H1 (cell line): Measurements from ENCODE around the gene LMX1A. TPM values are rescaled to one million over a fixed set of nuclear protein-coding genes. Genes with fewer than 3 reads are reported as not detected.

Experiments used
- CTCF ChIA-PET: fragments of 300-600 bp; sonication (Branson Sonifier 250); formaldehyde crosslinking; loops from one replicate; lab custom pipeline; 2021; ENCODE audit not compliant: partially characterized antibody; lab: Charles Lee
- POLR2A ChIA-PET: fragments of 300-600 bp; sonication (Branson Sonifier 250); formaldehyde crosslinking; loops from one replicate; lab custom pipeline; 2021; ENCODE audit warnings: inconsistent platforms; ENCODE audit not compliant: partially characterized antibody; lab: Charles Lee
- DNase-seq, 2 experiments: peaks; one replicate each; pipeline versions ENCODE4 v3.0.0 to v3.0.0-alpha.2; 2010 to 2022; ENCODE audit warnings: low spot score in 2 of 2, low read depth in 1 of 2, mixed read lengths in 1 of 2
- FAIRE-seq: peaks from 2 replicates; lab custom pipeline; 2011; peaks lifted over from hg19 to GRCh38; lab: Jason Lieb, UNC
- H2AFZ ChIP-seq: 2 replicates; pipeline ENCODE4 v1.8.1; 2012; ENCODE audit warnings: low read length, inconsistent platforms
- H2AK5ac ChIP-seq: 2 replicates; pipeline ENCODE4 v1.6.1; 2013; ENCODE audit warnings: low read depth, low read length
- H2BK120ac ChIP-seq: replicated peaks from 2 replicates; pipeline ENCODE3; 2013; ENCODE audit warnings: low read depth, low read length, inconsistent platforms
- H2BK12ac ChIP-seq: 2 replicates; pipeline ENCODE4 v1.6.1; 2013; ENCODE audit warnings: low read depth, low read length
- H2BK15ac ChIP-seq: 2 replicates; pipeline ENCODE4 v1.6.1; 2013; ENCODE audit warnings: low read length
- H2BK20ac ChIP-seq: 2 replicates; pipeline ENCODE4 v1.6.1; 2013; ENCODE audit warnings: low read length
- H2BK5ac ChIP-seq: 2 replicates; pipeline ENCODE4 v1.6.1; 2013; ENCODE audit warnings: low read depth, low read length
- H3K14ac ChIP-seq: 2 replicates; pipeline ENCODE4 v1.6.1; 2013; ENCODE audit warnings: inconsistent platforms; ENCODE audit not compliant: insufficient read length
- H3K18ac ChIP-seq: 2 replicates; pipeline ENCODE4 v1.6.1; 2013; ENCODE audit warnings: low read length; ENCODE audit errors: extremely low read depth
- H3K23ac ChIP-seq: 2 replicates; pipeline ENCODE4 v1.6.1; 2013; ENCODE audit warnings: inconsistent platforms; ENCODE audit not compliant: insufficient read length
- H3K23me2 ChIP-seq: 2 replicates; pipeline ENCODE4 v1.6.1; 2013; ENCODE audit warnings: low read depth, low read length
- H3K27ac ChIP-seq: 2 replicates; pipeline ENCODE4 v1.6.1; 2011; ENCODE audit warnings: low read depth, low read length, inconsistent platforms
- H3K27me3 ChIP-seq, 4 experiments: replicated peaks in 1 of 4; 1 replicate in 1 of 4; 2 replicates in 3 of 4; pipeline versions ENCODE4 v1.6.1 to v1.8.1; 2011 to 2013; ENCODE audit warnings: low read length in 3 of 4, mild to moderate bottlenecking in 3 of 4, inconsistent platforms in 2 of 4, mixed read lengths in 2 of 4, moderate library complexity in 1 of 4; ENCODE audit not compliant: control insufficient read depth in 3 of 4, insufficient read depth in 3 of 4; ENCODE audit errors: extremely low read depth in 1 of 4
- H3K36me3 ChIP-seq, 4 experiments: 2 replicates each; pipeline versions ENCODE4 v1.6.1 to v1.8.1; 2011 to 2013; ENCODE audit warnings: mild to moderate bottlenecking in 4 of 4, low read length in 3 of 4, moderate library complexity in 2 of 4, control low read depth in 1 of 4, inconsistent platforms in 1 of 4; ENCODE audit not compliant: insufficient read depth in 4 of 4, control insufficient read depth in 2 of 4
- H3K4ac ChIP-seq: replicated peaks from 2 replicates; pipeline ENCODE3; 2013; ENCODE audit warnings: low read length, low read depth, mixed read lengths, inconsistent platforms; ENCODE audit not compliant: insufficient read length
- H3K4me1 ChIP-seq, 4 experiments: replicated peaks in 1 of 4; 1 replicate in 1 of 4; 2 replicates in 3 of 4; pipeline versions ENCODE4 v1.6.1 to v1.8.1; 2011 to 2013; ENCODE audit warnings: low read length in 3 of 4, inconsistent platforms in 2 of 4, mixed read lengths in 1 of 4; ENCODE audit not compliant: insufficient read depth in 4 of 4, control insufficient read depth in 3 of 4
- H3K4me2 ChIP-seq, 2 experiments: 2 replicates each; pipeline versions ENCODE4 v1.6.1 to v1.8.1; 2011 to 2013; ENCODE audit warnings: low read depth in 2 of 2, low read length in 2 of 2, control low read depth in 1 of 2, inconsistent platforms in 1 of 2, mild to moderate bottlenecking in 1 of 2; ENCODE audit not compliant: insufficient read depth in 1 of 2
- H3K4me3 ChIP-seq, 4 experiments: fragments of 200-600, 300-600 bp in 1 of 4; sonication (generic), shearing (Covaris generic), sonication (Bioruptor Twin) in 1 of 4; 2 replicates each; pipeline versions ENCODE4 v1.5.1 to v1.8.1; 2011 to 2016; ENCODE audit warnings: low read length in 4 of 4, low read depth in 3 of 4, control low read depth in 2 of 4, inconsistent platforms in 2 of 4, mild to moderate bottlenecking in 2 of 4, mixed read lengths in 1 of 4, moderate library complexity in 1 of 4; ENCODE audit not compliant: insufficient read depth in 2 of 4; ENCODE audit errors: extremely low read depth in 1 of 4
- H3K56ac ChIP-seq: replicated peaks from 2 replicates; pipeline ENCODE3; 2013; ENCODE audit warnings: low read depth, mild to moderate bottlenecking, mixed read lengths, low read length, inconsistent platforms; ENCODE audit not compliant: insufficient read length
- H3K79me1 ChIP-seq: 2 replicates; pipeline ENCODE4 v1.6.1; 2013; ENCODE audit warnings: low read depth, low read length, control low read depth
- H3K79me2 ChIP-seq, 2 experiments: 2 replicates each; pipeline versions ENCODE4 v1.6.1 to v1.8.1; 2012 to 2013; ENCODE audit warnings: low read length in 2 of 2, mild to moderate bottlenecking in 2 of 2, inconsistent platforms in 1 of 2; ENCODE audit not compliant: insufficient read depth in 2 of 2, control insufficient read depth in 1 of 2
- H3K9ac ChIP-seq, 4 experiments: replicated peaks in 1 of 4; 1 replicate in 1 of 4; 2 replicates in 3 of 4; pipeline versions ENCODE4 v1.6.1 to v1.8.1; 2011 to 2013; ENCODE audit warnings: low read depth in 3 of 4, low read length in 3 of 4, control low read depth in 2 of 4, mild to moderate bottlenecking in 2 of 4, moderate library complexity in 2 of 4, inconsistent platforms in 1 of 4; ENCODE audit errors: extremely low read depth in 1 of 4
- H3K9me3 ChIP-seq, 2 experiments: 2 replicates each; pipeline versions ENCODE4 v1.6.1 to v1.8.1; 2012 to 2013; ENCODE audit warnings: mild to moderate bottlenecking in 2 of 2, moderate library complexity in 2 of 2, control low read depth in 1 of 2, inconsistent platforms in 1 of 2, low read depth in 1 of 2, low read length in 1 of 2, mixed read lengths in 1 of 2; ENCODE audit not compliant: insufficient read depth in 2 of 2
- H4K20me1 ChIP-seq, 2 experiments: replicated peaks in 1 of 2; 2 replicates each; pipeline versions ENCODE3 to v1.8.1; 2011 to 2013; ENCODE audit warnings: inconsistent platforms in 2 of 2, low read length in 2 of 2, mild to moderate bottlenecking in 1 of 2; ENCODE audit not compliant: insufficient read depth in 2 of 2, control insufficient read depth in 1 of 2
- H4K5ac ChIP-seq: 2 replicates; pipeline ENCODE4 v1.6.1; 2013; ENCODE audit warnings: low read length, low read depth, mixed read lengths, inconsistent platforms; ENCODE audit not compliant: insufficient read length
- H4K8ac ChIP-seq: 2 replicates; pipeline ENCODE4 v1.8.0; 2013; ENCODE audit warnings: mild to moderate bottlenecking, moderate library complexity, low read length, inconsistent platforms; ENCODE audit not compliant: insufficient read depth; ENCODE audit errors: extremely low read depth
- H4K91ac ChIP-seq: replicated peaks from 2 replicates; pipeline ENCODE3; 2013; ENCODE audit warnings: low read length, mixed read lengths, inconsistent platforms; ENCODE audit not compliant: insufficient read length
- ATF2 ChIP-seq: IDR thresholded peaks from 2 replicates; pipeline ENCODE4 v1.6.1; 2012; ENCODE audit warnings: low read length, inconsistent platforms
- CBX5 ChIP-seq: fragments of 300-800, 300-1000 bp; sonication (generic); IDR thresholded peaks from 2 replicates; pipeline ENCODE4 v1.7.1; 2016; ENCODE audit warnings: antibody characterized with exemption, low read length, low read depth
- CEBPB ChIP-seq: IDR thresholded peaks from 2 replicates; pipeline ENCODE4 v1.6.1; 2012; ENCODE audit warnings: low read depth, low read length
- FOSL1 ChIP-seq: IDR thresholded peaks from 2 replicates; pipeline ENCODE4 v1.6.1; 2011; ENCODE audit warnings: mild to moderate bottlenecking, low read depth, low read length, moderate library complexity; ENCODE audit not compliant: insufficient read depth
- JUND ChIP-seq: IDR thresholded peaks from 2 replicates; pipeline ENCODE4 v1.6.1; 2011; ENCODE audit warnings: mild to moderate bottlenecking, improper control_type of control experiment, low read length
- MAX ChIP-seq: IDR thresholded peaks from 2 replicates; pipeline ENCODE4 v1.6.1; 2012; ENCODE audit warnings: inconsistent platforms
- NRF1 ChIP-seq: IDR thresholded peaks from 2 replicates; pipeline ENCODE4 v1.6.1; 2011; ENCODE audit warnings: mild to moderate bottlenecking, low read depth, low read length, improper control_type of control experiment
- POLR2A ChIP-seq, 2 experiments: IDR thresholded peaks; 1 replicate in 1 of 2; 2 replicates in 1 of 2; pipeline ENCODE4 v1.6.1; 2011; ENCODE audit warnings: low read depth in 2 of 2, low read length in 2 of 2, mild to moderate bottlenecking in 2 of 2; ENCODE audit errors: control extremely low read depth in 1 of 2
- SIRT6 ChIP-seq: IDR thresholded peaks from one replicate; pipeline ENCODE4 v1.7.1; 2012; ENCODE audit warnings: low read length, inconsistent platforms
- SP1 ChIP-seq: IDR thresholded peaks from 2 replicates; pipeline ENCODE4 v1.6.1; 2011; ENCODE audit warnings: low read depth, low read length
- SP2 ChIP-seq: IDR thresholded peaks from 2 replicates; pipeline ENCODE4 v1.6.1; 2012; ENCODE audit warnings: mild to moderate bottlenecking, low read length, inconsistent platforms
- SP4 ChIP-seq: IDR thresholded peaks from 2 replicates; pipeline ENCODE4 v1.6.1; 2012; ENCODE audit warnings: low read length, inconsistent platforms
- TCF12 ChIP-seq: IDR thresholded peaks from 2 replicates; pipeline ENCODE4 v1.6.1; 2011; ENCODE audit warnings: low read depth, mild to moderate bottlenecking, low read length
- WGBS, 2 experiments: shearing (Covaris generic) in 1 of 2; methylation state at CpG; one replicate each; pipeline versions ENCODE4 v1.1.6 to v1.1.7; 2013 to 2015; ENCODE audit warnings: low lambda C conversion rate in 2 of 2, mixed read lengths in 2 of 2, inconsistent platforms in 1 of 2, low coverage in 1 of 2, missing lambda C conversion rate in 1 of 2; ENCODE audit not compliant: insufficient replicate concordance in 2 of 2, insufficient coverage in 1 of 2, insufficient read length in 1 of 2; ENCODE audit errors: extremely low coverage in 1 of 2, missing lambda C conversion rate in 1 of 2; 5-methylcytosine and 5-hydroxymethylcytosine counted together
- polyA plus RNA-seq, 7 experiments: library from polyadenylated mRNA; depleted of rRNA in 3 of 7; stranded (reverse) in 5 of 7; unstranded in 2 of 7; fragments of >200 nt in 5 of 7; fragments of 200-250 nt in 2 of 7; gene quantifications; 1 replicate in 5 of 7; 2 replicates in 1 of 7; 4 replicates in 1 of 7; pipeline versions ENCODE4 v1.2.1 to v1.2.3, GENCODE V29; 2011 to 2013; ENCODE audit warnings: missing spikeins in 2 of 7, mixed read lengths in 2 of 7
- total RNA-seq: library from RNA; stranded (reverse); fragmentation: NEBNext Ultra II Directional; extraction: Animal tissue kit (Norgen Biotek cat#: 25700); gene quantifications from 2 replicates; pipeline ENCODE4 v1.2.1, GENCODE V29; 2021
- TF ChIP-seq, protein P1 (sequence below): IDR thresholded peaks from 2 replicates; pipeline ENCODE4 v1.6.1; 2012; ENCODE audit warnings: inconsistent platforms

LMX1A gene
- total and polyA plus RNA-seq, 2 of the 8 experiments (the other 6 are each of a cell fraction or from before 2014, with no cell fraction given) = not detected

GRCh38 chr1:165172666-165173065 is 183.8 kb downstream of the LMX1A start:
- H3K36me3 ChIP-seq = no peaks in the 10 kb centered on the region
- no peak overlapping the region for H2AFZ ChIP-seq
- H4K5ac ChIP-seq = no peak overlapping the region
- no peak for FAIRE-seq
- H3K4me3 ChIP-seq = no peak overlapping the region
- H3K23me2 ChIP-seq = no peaks in the 10 kb centered on the region
- no peak overlapping the region for H2AK5ac ChIP-seq
- no peak overlapping the region for H2BK15ac ChIP-seq
- no peak overlapping the region for H3K27ac ChIP-seq
- no peak overlapping the region for H4K8ac ChIP-seq
- H3K14ac ChIP-seq = no peak overlapping the region
- H2BK12ac ChIP-seq = no peak overlapping the region
- H3K4me1 ChIP-seq = 0 out of 7 replicates have a peak, but pooled peaks cover 0 to 2% (median 0%) of the 10 kb centered on the region in 4 experiments
- no peaks in the 10 kb centered on the region for H3K9me3 ChIP-seq
- no peaks in the 10 kb centered on the region for H3K79me2 ChIP-seq
- no peak overlapping the region for H2BK120ac ChIP-seq
- DNase-seq = no peak
- TF ChIP-seq SP4 (no peak), ATF2 (no peak), POLR2A (IDR thresholded peaks at IDR 0.05; ENCODE audit: control extremely low read depth in 1 of 2, low read depth in 2 of 2, low read length in 2 of 2) (no peak), MAX (no peak), SIRT6 (no peak), NRF1 (no peak), CBX5 (no peak), FOSL1 (no peak), SP2 (no peak), TCF12 (no peak), CEBPB (no peak), SP1 (no peak), JUND (no peak)
- TF ChIP-seq, protein P1, sequence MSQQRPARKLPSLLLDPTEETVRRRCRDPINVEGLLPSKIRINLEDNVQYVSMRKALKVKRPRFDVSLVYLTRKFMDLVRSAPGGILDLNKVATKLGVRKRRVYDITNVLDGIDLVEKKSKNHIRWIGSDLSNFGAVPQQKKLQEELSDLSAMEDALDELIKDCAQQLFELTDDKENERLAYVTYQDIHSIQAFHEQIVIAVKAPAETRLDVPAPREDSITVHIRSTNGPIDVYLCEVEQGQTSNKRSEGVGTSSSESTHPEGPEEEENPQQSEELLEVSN = no peak
- no peaks in the 10 kb centered on the region for H3K27me3 ChIP-seq
- POLR2A ChIA-PET = no interaction called here
- H3K4ac ChIP-seq = no peak overlapping the region
- no peaks in the 10 kb centered on the region for H4K20me1 ChIP-seq
- no peak overlapping the region for H3K9ac ChIP-seq
- H3K56ac ChIP-seq = no peak overlapping the region
- H3K79me1 ChIP-seq = no peaks in the 10 kb centered on the region
- no peak overlapping the region for H2BK5ac ChIP-seq
- CTCF ChIA-PET = interaction anchor here (0.6 to 1.7 kb wide), 8 partner anchors 9 to 1777 kb away, joined by 3 to 4 read pairs (median 3); no protein-coding TSS in a partner anchor
- H2BK20ac ChIP-seq = no peak overlapping the region
- H3K18ac ChIP-seq = no peak overlapping the region
- no peak overlapping the region for H4K91ac ChIP-seq
- H3K23ac ChIP-seq = no peak overlapping the region
- no peak overlapping the region for H3K4me2 ChIP-seq
- 90% methylated on average over 2 of the region's 2 CpGs; no CpG with 5 or more reads in 1 of the 2 experiments for WGBS, 2 experiments
